Kidney (tissue), 14 donors: Measurements from ENCODE around the gene NOM1. TPM values are rescaled to one million over a fixed set of nuclear protein-coding genes. Genes with fewer than 3 reads are reported as not detected.
A peak's percentile ranks its signal among the peaks of the same experiment; 100 is the strongest.

Experiments
- DNase-seq, 5 donors: peaks; one replicate each; pipeline ENCODE4 v3.0.0-alpha.2; 2013 to 2020
- FAIRE-seq: peaks from 2 replicates; lab custom pipeline; 2012; peaks lifted over from hg19 to GRCh38; lab: Jason Lieb, UNC
- H3K27ac ChIP-seq, 2 donors: one replicate each; pipeline ENCODE4 v1.7.0; 2013; ENCODE audit warnings: low read depth in 2 of 2, low read length in 2 of 2, inconsistent platforms in 1 of 2
- H3K27me3 ChIP-seq: one replicate; pipeline ENCODE4 v1.7.1; 2013; ENCODE audit warnings: low read length, inconsistent platforms; ENCODE audit not compliant: control insufficient read depth, insufficient read depth
- H3K36me3 ChIP-seq, 3 donors: one replicate each; pipeline versions ENCODE4 v1.7.0 to v1.7.1; 2013; ENCODE audit warnings: low read length in 3 of 3, control low read depth in 1 of 3, inconsistent platforms in 1 of 3; ENCODE audit not compliant: insufficient read depth in 3 of 3, control insufficient read depth in 2 of 3
- H3K4me1 ChIP-seq, 3 donors: one replicate each; pipeline versions ENCODE4 v1.7.0 to v1.7.1; 2013; ENCODE audit warnings: low read length in 3 of 3, inconsistent platforms in 1 of 3, low read depth in 1 of 3; ENCODE audit not compliant: control insufficient read depth in 2 of 3, insufficient read depth in 2 of 3
- H3K4me3 ChIP-seq, 3 donors: one replicate each; pipeline versions ENCODE4 v1.7.0 to v1.8.1; 2013; ENCODE audit warnings: low read length in 3 of 3, control low read depth in 1 of 3, inconsistent platforms in 1 of 3
- H3K9ac ChIP-seq, 3 donors: one replicate each; pipeline versions ENCODE4 v1.7.0 to v1.7.1; 2013; ENCODE audit warnings: low read length in 3 of 3, control low read depth in 1 of 3, inconsistent platforms in 1 of 3
- H3K9me3 ChIP-seq, 3 donors: one replicate each; pipeline versions ENCODE4 v1.7.0 to v1.7.1; 2013; ENCODE audit warnings: low read length in 3 of 3, control low read depth in 1 of 3, inconsistent platforms in 1 of 3; ENCODE audit not compliant: control insufficient read depth in 2 of 3, insufficient read depth in 1 of 3
- intact Hi-C: fragments of 100-400 bp; cut with DNase I; formaldehyde crosslinking; loops from one replicate; pipeline ENCODE4 v1.11.1; 2022
- polyA plus RNA-seq: library from polyadenylated mRNA; stranded (reverse); fragments of 350-450 nt; fragmentation: Illumina TruSeq; extraction: RNeasy Lipid Tissue Mini Kit (QIAGEN cat#74804); gene quantifications from one replicate; pipeline ENCODE4 v1.2.3, GENCODE V29; 2014; ENCODE audit warnings: low read depth, low replicate concordance; ENCODE audit not compliant: insufficient read depth
- total RNA-seq: library from RNA; stranded (reverse); fragmentation: NEBNext Ultra II Directional; extraction: Animal tissue kit (Norgen Biotek cat#: 25700); gene quantifications from one replicate; pipeline ENCODE4 v1.2.1, GENCODE V29; 2021
- TF ChIP-seq, protein P1 (sequence below): IDR thresholded peaks from 3 replicates; pipeline ENCODE4 v1.5.1; 2012; ENCODE audit warnings: mild to moderate bottlenecking, moderate library complexity, borderline replicate concordance; ENCODE audit not compliant: insufficient read depth; ENCODE audit errors: extremely low read depth
- donor health status: control.
- donor health status: control.
- donor health status: control.
- donor health status: control.
- donor health status: control.
- donor health status: DM: yes; HTN: yes; CAD: no.
- donor health status: Normal renal cell carcinoma (clear cell type).

Gene NOM1
- total and polyA plus RNA-seq, 2 donors from 2014 or later: 5.8 to 17.6 TPM

DNA sequence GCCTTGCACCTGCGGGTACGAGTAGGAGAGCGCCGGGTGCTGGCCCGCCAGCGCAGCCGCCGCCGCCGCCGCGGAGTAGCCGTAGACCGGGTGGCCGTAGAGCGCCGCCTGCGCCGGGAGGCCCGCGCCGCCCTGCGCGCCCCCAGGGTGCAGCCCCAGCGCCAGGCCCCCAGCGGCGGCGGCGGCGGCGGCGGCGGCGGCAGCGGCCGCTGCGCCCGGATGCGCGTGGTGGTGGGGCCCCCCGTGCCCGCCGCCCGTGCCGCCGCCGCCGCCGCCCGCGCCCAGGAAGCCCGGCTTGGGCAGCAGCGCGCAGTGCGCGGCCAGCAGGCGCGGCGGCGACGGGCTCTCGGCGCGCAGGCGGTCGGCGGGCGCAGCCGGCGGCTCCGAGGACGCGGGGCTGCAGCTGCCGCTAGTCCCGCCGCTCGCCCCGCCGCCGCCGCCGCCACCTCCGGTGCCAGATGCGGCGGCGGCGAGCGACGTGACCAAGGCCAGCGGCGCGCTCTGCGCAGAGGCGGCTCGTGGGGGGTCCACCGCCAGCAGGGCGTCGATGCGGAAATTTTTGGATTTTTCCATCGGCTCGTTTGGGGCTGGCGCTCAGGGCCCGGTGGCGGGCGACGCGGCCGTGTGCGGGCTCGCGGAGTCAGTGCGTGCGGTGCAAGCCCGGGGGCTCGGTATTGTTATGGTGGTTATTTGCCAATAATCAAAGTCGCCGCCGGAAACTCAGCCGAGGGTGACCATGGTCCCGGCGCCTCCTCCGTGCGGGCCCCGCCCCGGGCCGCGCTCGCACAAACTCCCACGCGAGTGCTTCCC, 60.5 kb downstream of the NOM1 start:
- peaks cover 59% of the 10 kb centered on the region for H3K27me3 ChIP-seq
- intact Hi-C loops: no loop called here
- no peak overlapping the region for H3K27ac ChIP-seq
- FAIRE-seq: no peak
- peak overlapping the region in 1 of 3 donors; percentile 43 for H3K4me3 ChIP-seq
- peak in 1 of 5 donors; percentile 60 for DNase-seq
- no peak overlapping the region for H3K9ac ChIP-seq
- H3K9me3 ChIP-seq: no peaks in the 10 kb centered on the region
- TF ChIP-seq, protein P1, sequence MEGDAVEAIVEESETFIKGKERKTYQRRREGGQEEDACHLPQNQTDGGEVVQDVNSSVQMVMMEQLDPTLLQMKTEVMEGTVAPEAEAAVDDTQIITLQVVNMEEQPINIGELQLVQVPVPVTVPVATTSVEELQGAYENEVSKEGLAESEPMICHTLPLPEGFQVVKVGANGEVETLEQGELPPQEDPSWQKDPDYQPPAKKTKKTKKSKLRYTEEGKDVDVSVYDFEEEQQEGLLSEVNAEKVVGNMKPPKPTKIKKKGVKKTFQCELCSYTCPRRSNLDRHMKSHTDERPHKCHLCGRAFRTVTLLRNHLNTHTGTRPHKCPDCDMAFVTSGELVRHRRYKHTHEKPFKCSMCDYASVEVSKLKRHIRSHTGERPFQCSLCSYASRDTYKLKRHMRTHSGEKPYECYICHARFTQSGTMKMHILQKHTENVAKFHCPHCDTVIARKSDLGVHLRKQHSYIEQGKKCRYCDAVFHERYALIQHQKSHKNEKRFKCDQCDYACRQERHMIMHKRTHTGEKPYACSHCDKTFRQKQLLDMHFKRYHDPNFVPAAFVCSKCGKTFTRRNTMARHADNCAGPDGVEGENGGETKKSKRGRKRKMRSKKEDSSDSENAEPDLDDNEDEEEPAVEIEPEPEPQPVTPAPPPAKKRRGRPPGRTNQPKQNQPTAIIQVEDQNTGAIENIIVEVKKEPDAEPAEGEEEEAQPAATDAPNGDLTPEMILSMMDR: no peak
- H3K4me1 ChIP-seq: peaks cover 0 to 5% (median 0%) of the 10 kb centered on the region in 3 donors
- H3K36me3 ChIP-seq: no peaks in the 10 kb centered on the region

DNA sequence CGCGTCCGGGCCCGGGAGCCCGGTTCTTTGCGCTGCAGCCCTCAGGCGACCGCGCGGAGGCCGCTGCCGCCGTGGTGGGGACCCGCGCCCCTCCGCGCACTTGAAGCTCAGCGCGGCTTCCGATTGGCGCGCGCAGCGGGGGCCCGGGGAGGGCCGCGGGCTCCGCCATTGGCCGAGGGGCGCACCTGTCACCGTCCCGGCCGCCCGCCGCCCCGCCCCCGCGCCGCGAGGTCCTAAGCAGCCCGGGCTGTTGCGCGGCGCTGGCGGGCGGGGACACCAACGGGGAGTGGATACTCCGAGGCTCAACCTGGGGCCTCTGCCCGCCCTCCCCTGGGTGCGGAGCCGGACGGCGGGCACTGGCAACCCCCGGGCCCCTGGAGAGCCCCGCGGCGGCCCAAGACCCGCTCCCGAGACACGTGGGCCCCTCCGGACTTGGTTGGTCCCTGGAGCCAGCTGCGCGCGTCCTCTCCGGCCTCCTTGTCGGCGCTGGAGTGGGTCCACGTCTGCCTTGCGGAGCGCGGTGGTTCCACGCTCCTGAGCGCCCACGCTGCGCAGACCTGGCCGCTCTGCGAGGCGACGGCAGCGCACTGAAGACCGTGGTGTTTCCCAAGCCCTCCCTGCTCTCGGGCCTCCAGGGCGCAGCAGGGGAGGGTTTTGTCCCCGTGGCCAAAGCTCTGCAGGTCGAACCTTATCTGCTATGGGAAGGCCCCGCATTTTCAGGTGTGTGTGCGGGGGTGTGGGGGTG, 61.2 kb downstream of the NOM1 start, which contains the start of gene MNX1:
Gene MNX1 (minus strand): TSS at position 76 of the 745 bp plus-strand sequence. CDS start 313 bp downstream, outside the sequence.
- Histone ChIP-seq H3K4me3 (peak within 1 kb of the TSS in 1 of 3 donors; percentile 43), H3K27me3 (peaks cover 65% of the 10 kb centered on the region), H3K9me3 (no peaks in the 10 kb centered on the region), H3K27ac (no peak within 1 kb of the TSS), H3K9ac (no peak within 1 kb of the TSS), H3K4me1 (peaks cover 0 to 3% (median 0%) of the 10 kb centered on the region in 3 donors), H3K36me3 (no peaks in the 10 kb centered on the region)
- FAIRE-seq (no peak), DNase-seq (peak in 4 of 5 donors; percentile 68 to 87 (median 80))
- intact Hi-C loops: no loop called here
- TF ChIP-seq, protein P1: no peak

DNA sequence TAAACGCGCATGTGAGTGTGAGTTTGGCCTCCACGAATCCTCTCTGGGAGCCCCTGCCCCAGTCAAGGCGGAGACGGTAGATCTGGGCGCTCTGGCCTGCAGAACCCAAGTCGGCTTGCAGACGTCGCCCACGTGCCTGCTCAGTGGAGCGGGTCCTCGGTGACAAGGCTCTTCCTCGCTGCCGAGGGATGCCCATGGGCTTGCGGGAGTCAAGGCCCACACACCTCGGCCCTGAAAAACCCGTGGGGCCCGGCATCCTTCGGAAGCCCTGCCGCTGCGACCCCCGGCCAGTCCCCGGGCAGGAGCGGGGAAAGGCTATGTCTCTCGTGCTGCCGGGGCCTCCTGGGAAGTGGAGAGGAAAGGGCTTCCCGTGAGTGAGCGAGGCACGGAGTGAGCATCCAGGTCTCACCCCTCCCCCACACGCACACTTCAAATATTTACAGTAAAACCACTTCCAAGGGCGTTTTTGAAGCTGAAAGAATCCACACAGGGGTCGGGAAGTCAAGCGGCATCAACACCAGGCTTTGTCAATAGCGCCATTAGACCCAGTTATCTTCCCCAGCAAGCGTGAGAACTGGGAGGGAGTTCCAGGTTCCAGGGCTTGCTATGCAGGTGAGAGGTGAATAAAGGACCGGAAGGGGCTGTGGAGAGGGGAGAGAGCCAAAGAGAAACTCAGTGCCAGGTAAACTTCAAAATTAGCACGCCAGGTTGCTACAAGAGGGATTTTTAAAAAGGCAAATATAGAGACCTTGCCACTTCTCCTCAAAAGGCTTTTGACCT, 62.0 kb downstream of the NOM1 start:
- no peak overlapping the region for H3K9ac ChIP-seq
- peaks cover 0 to 3% (median 0%) of the 10 kb centered on the region in 3 donors for H3K4me1 ChIP-seq
- intact Hi-C loops: no loop called here
- TF ChIP-seq, protein P1: no peak
- no peak overlapping the region for H3K27ac ChIP-seq
- peaks cover 69% of the 10 kb centered on the region for H3K27me3 ChIP-seq
- DNase-seq (peak in 2 of 5 donors; percentile 29 to 54), FAIRE-seq (no peak)
- H3K36me3 ChIP-seq: no peaks in the 10 kb centered on the region
- H3K9me3 ChIP-seq: no peaks in the 10 kb centered on the region
- H3K4me3 ChIP-seq: no peak overlapping the region
